Stimulated activated effector memory CD8-positive, alpha-beta T cell treated with anti-CD3 and anti-CD28 coated beads, Interleukin-12 subunit alpha, Interleukin-12 subunit beta, amount 100 ng/mL, for 72 hours (primary cell): ENCODE measurements around the gene VSTM2B.
A peak's percentile ranks its signal among the peaks of the same experiment; 100 is the strongest.

Experiments
- ATAC-seq: fragments of 150-1000 bp; cut with Tn5 transposase; 2 replicates; pipeline ENCODE4 v1.10.0; 2021
- DNase-seq, 2 donors: peaks; one replicate each; pipeline ENCODE4 v3.0.0; 2021 to 2022; ENCODE audit warnings: low spot score in 2 of 2
- H3K27ac Mint-ChIP-seq: one replicate; pipeline ENCODE4 v1.8.0; 2022; ENCODE audit warnings: mild to moderate bottlenecking, mixed read lengths
- H3K36me3 Mint-ChIP-seq: one replicate; pipeline ENCODE4 v1.8.0; 2022; ENCODE audit warnings: mild to moderate bottlenecking, mixed read lengths
- H3K4me1 Mint-ChIP-seq: one replicate; pipeline ENCODE4 v1.8.0; 2022; ENCODE audit warnings: mixed read lengths
- H3K4me3 Mint-ChIP-seq: one replicate; pipeline ENCODE4 v1.8.0; 2022; ENCODE audit warnings: mild to moderate bottlenecking, mixed read lengths
- H3K9me3 Mint-ChIP-seq: one replicate; pipeline ENCODE4 v1.8.0; 2022; ENCODE audit warnings: mixed read lengths

Gene VSTM2B

DNA sequence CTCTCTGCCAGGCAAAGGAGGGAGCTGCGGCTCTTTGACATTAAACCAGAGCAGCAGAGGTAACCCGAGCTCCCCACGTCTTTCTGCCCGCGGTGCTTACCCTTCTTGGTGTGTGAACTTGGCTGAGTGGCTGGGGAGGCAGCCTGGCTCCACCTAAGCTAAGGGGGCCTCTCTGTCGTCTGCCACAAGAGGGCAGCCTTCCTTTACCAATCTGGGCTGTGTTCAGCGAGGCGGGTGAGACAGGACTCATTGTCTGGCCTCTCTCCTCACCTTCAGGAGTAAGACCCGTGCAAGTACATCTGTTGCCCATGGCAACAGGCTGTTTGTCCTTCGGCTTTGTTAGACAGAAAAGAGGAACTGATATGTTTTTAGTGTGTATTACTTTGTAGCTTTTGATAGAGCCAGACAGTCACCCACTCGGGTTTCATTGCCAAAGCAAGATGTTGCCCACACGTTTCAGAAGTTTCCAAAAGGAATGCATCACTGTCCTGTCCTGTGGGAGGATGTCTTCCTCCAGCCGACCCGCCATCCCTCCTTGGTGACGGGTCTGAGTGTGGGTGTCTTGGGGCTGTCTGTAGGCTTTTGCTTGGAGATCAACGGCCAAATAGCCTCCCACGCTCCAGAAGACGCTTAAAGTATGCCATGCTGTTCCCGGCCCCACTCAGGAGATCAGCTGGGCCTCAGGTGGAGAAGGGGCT is 84.9 kb downstream of the VSTM2B start:
- peaks cover 78% of the 10 kb centered on the region for H3K36me3 Mint-ChIP-seq
- peak overlapping the region; percentile 41 for H3K4me3 Mint-ChIP-seq
- peak overlapping the region; percentile 43 for H3K27ac Mint-ChIP-seq
- DNase-seq (peak; percentile 79 to 91), ATAC-seq (peak; percentile 87)
- peaks cover 40% of the 10 kb centered on the region for H3K4me1 Mint-ChIP-seq
- H3K9me3 Mint-ChIP-seq, result no peaks in the 10 kb centered on the region

DNA sequence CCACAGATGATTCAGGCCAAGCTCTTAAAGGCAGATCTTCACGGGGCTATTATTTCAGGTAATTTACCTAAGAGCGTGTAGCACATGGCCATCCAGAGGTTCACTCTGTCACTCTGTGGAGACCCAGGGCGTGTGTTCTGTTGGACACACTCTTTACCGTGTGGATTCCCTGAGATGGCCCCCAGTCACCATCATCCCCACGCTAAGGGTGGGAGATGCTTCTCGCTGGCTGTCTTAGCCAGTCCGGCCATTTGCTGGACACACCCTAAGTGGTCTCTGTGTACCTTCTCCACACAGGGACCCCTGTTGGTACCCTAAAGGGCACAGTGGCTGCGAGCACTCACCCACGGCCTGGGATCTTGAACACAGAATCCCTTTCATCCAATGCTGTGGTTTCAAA is 86.3 kb downstream of the VSTM2B start:
- Mint-ChIP-seq H3K27ac (peak overlapping the region; percentile 74), H3K4me3 (no peak overlapping the region), H3K36me3 (peaks cover 79% of the 10 kb centered on the region), H3K4me1 (peaks cover 35% of the 10 kb centered on the region), H3K9me3 (no peaks in the 10 kb centered on the region)
- ATAC-seq (no peak), DNase-seq (no peak)

DNA sequence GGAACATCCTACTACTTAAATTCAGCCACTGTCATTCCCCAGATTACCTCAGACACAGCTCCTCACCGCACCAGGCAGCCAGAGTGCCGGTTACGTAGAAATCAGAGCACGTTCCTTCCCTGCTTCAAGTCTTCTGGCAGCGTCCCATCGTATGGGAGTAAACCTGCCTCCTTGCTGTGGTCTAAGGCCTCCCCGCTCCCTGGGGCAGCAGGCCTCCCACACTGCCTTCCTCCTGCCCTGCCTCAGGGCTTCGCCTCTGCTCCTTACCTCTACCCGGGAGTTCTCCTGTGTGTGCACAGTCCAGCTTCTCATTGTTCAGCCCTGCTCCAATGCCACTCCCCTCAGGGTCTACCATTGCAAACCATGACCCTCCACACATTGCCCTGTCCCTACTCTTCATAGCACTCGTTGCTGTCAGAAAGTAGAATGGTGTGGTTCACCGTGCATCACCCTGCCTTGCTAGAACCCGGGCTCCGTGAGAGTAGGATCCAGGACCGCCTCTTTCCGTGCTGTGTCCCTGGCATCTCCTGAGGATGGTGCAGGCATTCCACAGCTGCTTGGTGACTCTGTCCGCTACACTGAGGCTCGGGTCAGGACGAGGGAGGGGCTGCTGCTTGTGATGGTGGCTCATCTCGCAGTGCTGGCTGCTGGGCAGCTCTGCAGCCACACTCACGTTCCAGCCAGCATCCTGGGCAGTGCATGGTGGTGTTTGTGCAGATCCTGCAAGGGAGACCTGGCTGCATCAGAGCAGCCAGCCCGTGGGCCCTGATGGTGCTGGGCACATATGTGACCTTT is 87.2 kb downstream of the VSTM2B start:
- Mint-ChIP-seq H3K4me3 (no peak overlapping the region), H3K9me3 (no peaks in the 10 kb centered on the region), H3K36me3 (peaks cover 79% of the 10 kb centered on the region), H3K27ac (no peak overlapping the region), H3K4me1 (peaks cover 38% of the 10 kb centered on the region)
- no peak for DNase-seq
- ATAC-seq, result no peak

DNA sequence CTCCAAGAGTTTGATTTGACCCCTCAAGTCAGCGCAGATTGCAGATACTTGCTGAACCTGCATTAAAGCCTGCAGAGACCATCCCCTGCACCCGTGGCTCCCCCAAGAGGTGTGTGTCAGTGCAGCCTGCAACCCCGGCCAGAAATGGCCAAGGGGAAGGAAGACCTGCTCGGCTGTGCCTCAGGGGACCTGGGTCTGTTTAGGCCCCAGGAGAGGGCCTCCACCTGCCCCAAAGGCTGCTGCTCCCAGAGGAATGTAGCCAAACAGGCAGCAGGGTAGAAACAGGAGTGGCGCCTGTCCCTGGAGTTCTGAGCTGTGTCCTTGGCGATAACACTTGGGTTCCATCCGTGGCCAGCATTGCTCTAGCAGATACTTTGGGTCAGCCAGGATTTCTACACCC is 88.3 kb downstream of the VSTM2B start:
- no peak for ATAC-seq
- no peak overlapping the region for H3K4me3 Mint-ChIP-seq
- H3K9me3 Mint-ChIP-seq, result no peaks in the 10 kb centered on the region
- DNase-seq, result no peak
- peaks cover 71% of the 10 kb centered on the region for H3K36me3 Mint-ChIP-seq
- H3K4me1 Mint-ChIP-seq, result peaks cover 32% of the 10 kb centered on the region
- H3K27ac Mint-ChIP-seq, result no peak overlapping the region
